BLaER1 treated with 17β-estradiol and CSF1 and Interleukin-3, amounts not matched to agents 10 nM and 100 nM (cell line): ENCODE measurements around the gene HLA-B.
"Not testable (repeated sequence)": the region's sequence is repeated elsewhere in the genome, so short reads cannot be mapped to it uniquely, and the experiment has no call there.

Experiments
- H3K27ac ChIP-seq, 11 experiments: shearing (Covaris generic); formaldehyde crosslinking; 2 replicates each; pipeline ENCODE4 v1.8.1; 2022
- H3K27me3 ChIP-seq, 11 experiments: shearing (Covaris generic); formaldehyde crosslinking; 2 replicates each; pipeline ENCODE4 v1.8.1; 2022
- H3K36me3 ChIP-seq, 11 experiments: shearing (Covaris generic); formaldehyde crosslinking; 2 replicates each; pipeline ENCODE4 v1.8.1; 2022
- H3K4me1 ChIP-seq, 10 experiments: shearing (Covaris generic); formaldehyde crosslinking; 2 replicates each; pipeline ENCODE4 v1.8.1; 2022
- H3K4me2 ChIP-seq, 11 experiments: shearing (Covaris generic); formaldehyde crosslinking; 2 replicates each; pipeline ENCODE4 v1.8.1; 2022
- H3K4me3 ChIP-seq, 10 experiments: shearing (Covaris generic); formaldehyde crosslinking; 2 replicates each; pipeline ENCODE4 v1.8.1; 2022
- H3K9ac ChIP-seq, 11 experiments: shearing (Covaris generic); formaldehyde crosslinking; 2 replicates each; pipeline ENCODE4 v1.8.1; 2022
- H3K9me3 ChIP-seq, 11 experiments: shearing (Covaris generic); formaldehyde crosslinking; replicated peaks in 1 of 11; 2 replicates each; pipeline ENCODE4 v1.8.1; 2022
- H4K20me1 ChIP-seq, 11 experiments: shearing (Covaris generic); formaldehyde crosslinking; 2 replicates each; pipeline ENCODE4 v1.8.1; 2022
- Cebpa-rat ChIP-seq, 11 experiments: shearing (Covaris generic); IDR thresholded peaks; 2 replicates each; pipeline ENCODE4 v1.8.1; 2022

The HLA-B gene

GRCh38 chr6:31356946-31357466 is at the start of gene HLA-B:
TSS of gene HLA-B (minus strand) at chr6:31357179. CDS start at chr6:31357158, 21 bp downstream.
- peaks cover 35 to 41% (median 38%) of the 10 kb centered on the region in 11 experiments for H4K20me1 ChIP-seq
- no peaks in the 10 kb centered on the region for H3K9me3 ChIP-seq
- peak within 1 kb of the TSS; percentile 94 to 99 (median 98) for H3K4me2 ChIP-seq
- peaks cover 23 to 29% (median 25%) of the 10 kb centered on the region in 11 experiments for H3K36me3 ChIP-seq
- peaks cover 22 to 35% (median 28%) of the 10 kb centered on the region in 10 experiments for H3K4me1 ChIP-seq
- H3K27ac ChIP-seq: peak within 1 kb of the TSS; percentile 85 to 96 (median 91)
- H3K4me3 ChIP-seq: peak within 1 kb of the TSS; percentile 74 to 89 (median 81)
- H3K27me3 ChIP-seq: peaks cover 0 to 6% (median 0%) of the 10 kb centered on the region in 11 experiments; a peak in 1 of 22 replicates
- H3K9ac ChIP-seq: peak within 1 kb of the TSS; percentile 91 to 97 (median 94)
- no peak for TF ChIP-seq Cebpa-rat (IDR thresholded peaks at IDR 0.05)

DNA sequence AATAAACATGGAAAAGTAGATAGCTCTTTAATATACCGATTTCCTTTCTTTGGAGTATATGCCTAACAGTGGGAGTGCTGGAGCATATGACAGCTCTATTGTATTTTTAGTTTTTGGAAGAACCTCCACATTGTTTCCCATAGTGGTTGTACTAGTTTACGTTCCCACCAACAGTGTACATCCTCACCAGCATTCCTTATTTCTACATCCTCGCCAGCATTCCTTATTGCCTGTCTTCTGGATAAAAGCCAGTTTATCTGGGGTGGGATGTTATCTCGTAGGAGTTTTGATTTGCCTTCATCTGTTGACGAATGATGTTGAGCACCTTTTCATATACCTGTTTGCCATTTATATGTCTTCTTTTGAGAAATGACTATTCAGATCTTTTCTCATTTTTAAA is 49.0 kb upstream of the HLA-B start:
- H3K4me2 ChIP-seq: peak overlapping the region in 4 of 11 experiments; percentile 3 to 32 (median 18); a peak in 2 of 22 replicates
- H4K20me1 ChIP-seq: peaks cover 67 to 85% (median 80%) of the 10 kb centered on the region in 11 experiments; a peak in 21 of 22 replicates
- H3K36me3 ChIP-seq: peaks cover 11 to 30% (median 17%) of the 10 kb centered on the region in 11 experiments
- no peaks in the 10 kb centered on the region for H3K27me3 ChIP-seq
- no peak for TF ChIP-seq Cebpa-rat (IDR thresholded peaks at IDR 0.05)
- peaks cover 47 to 66% (median 60%) of the 10 kb centered on the region in 10 experiments for H3K4me1 ChIP-seq
- peaks cover 0 to 5% (median 0%) of the 10 kb centered on the region in 11 experiments; a peak in 1 of 22 replicates for H3K9me3 ChIP-seq
- no peak overlapping the region for H3K27ac ChIP-seq
- no peak overlapping the region for H3K4me3 ChIP-seq
- no peak overlapping the region for H3K9ac ChIP-seq

- Histone ChIP-seq H3K4me3 (peak overlapping the region; percentile 59 to 90 (median 80)), H3K27ac (peak overlapping the region in 10 of 11 experiments; percentile 18 to 92 (median 54); a peak in 18 of 22 replicates), H3K4me1 (peaks cover 49 to 64% (median 54%) of the 10 kb centered on the region in 10 experiments), H3K36me3 (peaks cover 0 to 16% (median 7%) of the 10 kb centered on the region in 11 experiments; a peak in 8 of 22 replicates), H3K9ac (peak overlapping the region; percentile 63 to 92 (median 80)), H4K20me1 (peaks cover 48 to 65% (median 60%) of the 10 kb centered on the region in 11 experiments; a peak in 21 of 22 replicates), H3K4me2 (peak overlapping the region; percentile 94 to 99 (median 98))
- H3K9me3 ChIP-seq, H3K27me3 ChIP-seq: not testable (repeated sequence)
These were observed 47.0 kb upstream of the HLA-B start for GRCh38 chr6:31404061-31404364.

DNA sequence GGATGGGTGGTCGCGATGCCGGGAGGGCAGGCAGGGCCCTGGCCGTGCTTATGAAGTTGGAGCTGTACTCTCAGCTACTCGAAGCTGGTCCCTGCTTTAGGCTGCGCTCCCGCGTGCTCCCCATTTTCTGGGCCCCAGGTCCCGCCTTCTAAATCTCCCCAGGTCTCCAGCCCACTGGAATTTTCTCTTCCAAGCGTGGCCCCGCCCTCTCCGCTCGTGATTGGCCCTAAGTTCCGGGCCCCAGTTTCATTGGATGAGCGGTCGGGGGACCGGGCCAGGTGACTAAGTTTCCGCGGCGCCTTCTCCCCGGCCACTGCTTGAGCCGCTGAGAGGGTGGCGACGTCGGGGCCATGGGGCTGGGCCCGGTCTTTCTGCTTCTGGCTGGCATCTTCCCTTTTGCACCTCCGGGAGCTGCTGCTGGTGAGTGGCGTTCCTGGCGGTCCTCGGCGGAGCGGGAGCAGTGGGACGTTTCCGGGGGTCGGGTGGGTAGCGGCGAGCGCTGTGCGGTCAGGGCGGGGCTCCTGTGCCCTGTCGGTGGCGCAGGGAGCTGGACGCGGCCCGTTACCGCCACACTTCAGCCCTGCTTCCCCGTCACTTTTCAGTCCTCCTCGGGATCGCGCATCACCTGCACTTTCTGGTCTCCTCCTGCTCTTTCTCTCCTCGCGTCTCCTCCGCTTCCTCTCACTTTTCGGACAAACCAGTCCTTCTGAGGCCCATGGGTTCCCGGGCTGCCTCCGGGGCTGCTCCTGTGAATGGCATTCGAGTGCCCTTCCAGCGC is 46.5 kb upstream of the HLA-B start, which contains the start of gene MICA:
MICA (plus strand) TSS at position 313 of the 778 bp plus-strand sequence; CDS start at position 351, 38 bp downstream.
- TF ChIP-seq Cebpa-rat (IDR thresholded peaks at IDR 0.05): no peak
- Histone ChIP-seq H3K27me3 (no peaks in the 10 kb centered on the region), H4K20me1 (peaks cover 43 to 60% (median 54%) of the 10 kb centered on the region in 11 experiments; a peak in 21 of 22 replicates), H3K4me1 (peaks cover 49 to 64% (median 54%) of the 10 kb centered on the region in 10 experiments), H3K27ac (peak within 1 kb of the TSS in 10 of 11 experiments; percentile 18 to 92 (median 54); a peak in 19 of 22 replicates), H3K36me3 (peaks cover 0 to 16% (median 6%) of the 10 kb centered on the region in 11 experiments; a peak in 8 of 22 replicates), H3K9ac (peak within 1 kb of the TSS; percentile 63 to 92 (median 80)), H3K9me3 (peaks cover 0 to 5% (median 0%) of the 10 kb centered on the region in 11 experiments; a peak in 1 of 22 replicates), H3K4me3 (peak within 1 kb of the TSS; percentile 59 to 90 (median 80)), H3K4me2 (peak within 1 kb of the TSS; percentile 94 to 99 (median 98))

DNA sequence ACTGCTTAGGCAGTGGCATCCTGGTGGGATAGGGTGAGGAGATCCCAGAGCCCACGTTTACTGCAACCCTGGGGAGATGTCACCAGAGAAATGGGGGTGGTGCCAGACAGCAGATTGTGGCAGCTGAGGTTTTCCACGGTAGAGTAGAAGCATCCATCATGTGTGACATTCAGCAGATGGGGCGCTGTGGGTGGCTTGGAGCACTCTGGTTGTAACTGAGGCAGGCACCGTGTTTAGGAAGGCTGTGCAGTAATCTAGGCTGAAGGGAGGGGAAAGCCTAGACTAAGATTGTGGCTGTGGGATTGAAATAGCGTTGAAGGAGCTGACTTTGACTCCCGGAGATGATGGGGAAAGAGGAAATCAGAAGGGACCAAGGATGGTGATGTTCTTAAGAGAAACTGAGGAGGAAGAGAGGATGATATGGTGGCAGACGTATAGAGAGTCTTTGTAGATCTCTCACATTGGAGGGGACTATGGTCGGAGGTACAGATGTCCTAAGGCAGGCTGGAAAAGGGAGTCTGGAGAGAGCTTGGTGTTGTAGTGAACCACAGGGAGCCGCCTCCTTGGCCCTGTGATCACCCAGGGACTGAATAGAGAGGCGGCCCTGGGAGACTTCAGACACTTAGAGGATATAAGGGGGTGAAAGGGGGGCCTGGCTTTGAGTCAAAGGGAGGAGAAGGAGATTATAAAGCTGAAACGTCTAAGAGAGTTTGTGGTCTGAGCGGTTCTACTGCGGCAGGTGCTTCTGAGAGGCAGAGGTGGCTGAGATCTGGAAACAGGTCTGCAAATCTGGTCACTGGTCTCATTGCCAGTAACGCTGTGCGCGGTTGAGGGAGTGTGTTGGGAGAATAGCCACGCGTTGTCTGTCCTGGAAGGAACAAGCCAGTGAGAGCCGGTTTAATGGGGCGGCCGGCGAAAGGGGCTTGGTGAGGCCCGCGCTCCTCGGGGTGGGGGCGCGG is 45.6 kb upstream of the HLA-B start:
- H3K9ac ChIP-seq: peak overlapping the region; percentile 63 to 92 (median 80); a peak in 21 of 22 replicates
- H3K9me3 ChIP-seq: peaks cover 0 to 5% (median 0%) of the 10 kb centered on the region in 11 experiments; a peak in 1 of 22 replicates
- peaks cover 0 to 16% (median 6%) of the 10 kb centered on the region in 11 experiments; a peak in 8 of 22 replicates for H3K36me3 ChIP-seq
- H3K4me1 ChIP-seq: peaks cover 52 to 64% (median 55%) of the 10 kb centered on the region in 10 experiments
- peaks cover 37 to 60% (median 46%) of the 10 kb centered on the region in 11 experiments; a peak in 21 of 22 replicates for H4K20me1 ChIP-seq
- no peaks in the 10 kb centered on the region for H3K27me3 ChIP-seq
- peak overlapping the region; percentile 59 to 90 (median 80) for H3K4me3 ChIP-seq
- H3K4me2 ChIP-seq: peak overlapping the region; percentile 94 to 99 (median 98)
- peak overlapping the region in 10 of 11 experiments; percentile 1 to 92 (median 64); a peak in 16 of 22 replicates for H3K27ac ChIP-seq
- no peak for TF ChIP-seq Cebpa-rat (IDR thresholded peaks at IDR 0.05)

GRCh38 chr6:31401403-31401802 is 44.4 kb upstream of the HLA-B start:
- Histone ChIP-seq H3K4me3 (peak overlapping the region; percentile 72 to 90 (median 80)), H3K36me3 (peaks cover 0 to 11% (median 6%) of the 10 kb centered on the region in 11 experiments; a peak in 8 of 22 replicates), H3K4me2 (peak overlapping the region; percentile 94 to 99 (median 98)), H3K4me1 (peaks cover 55 to 66% (median 60%) of the 10 kb centered on the region in 10 experiments), H3K9me3 (peaks cover 0 to under 1% (median 0%) of the 10 kb centered on the region in 11 experiments; a peak in 1 of 22 replicates), H3K9ac (peak overlapping the region; percentile 84 to 92 (median 87)), H4K20me1 (peaks cover 30 to 49% (median 37%) of the 10 kb centered on the region in 11 experiments; a peak in 20 of 22 replicates), H3K27me3 (no peaks in the 10 kb centered on the region), H3K27ac (peak overlapping the region in 10 of 11 experiments; percentile 84 to 94 (median 88); a peak in 20 of 22 replicates)
- TF ChIP-seq Cebpa-rat (IDR thresholded peaks at IDR 0.05): no peak

DNA sequence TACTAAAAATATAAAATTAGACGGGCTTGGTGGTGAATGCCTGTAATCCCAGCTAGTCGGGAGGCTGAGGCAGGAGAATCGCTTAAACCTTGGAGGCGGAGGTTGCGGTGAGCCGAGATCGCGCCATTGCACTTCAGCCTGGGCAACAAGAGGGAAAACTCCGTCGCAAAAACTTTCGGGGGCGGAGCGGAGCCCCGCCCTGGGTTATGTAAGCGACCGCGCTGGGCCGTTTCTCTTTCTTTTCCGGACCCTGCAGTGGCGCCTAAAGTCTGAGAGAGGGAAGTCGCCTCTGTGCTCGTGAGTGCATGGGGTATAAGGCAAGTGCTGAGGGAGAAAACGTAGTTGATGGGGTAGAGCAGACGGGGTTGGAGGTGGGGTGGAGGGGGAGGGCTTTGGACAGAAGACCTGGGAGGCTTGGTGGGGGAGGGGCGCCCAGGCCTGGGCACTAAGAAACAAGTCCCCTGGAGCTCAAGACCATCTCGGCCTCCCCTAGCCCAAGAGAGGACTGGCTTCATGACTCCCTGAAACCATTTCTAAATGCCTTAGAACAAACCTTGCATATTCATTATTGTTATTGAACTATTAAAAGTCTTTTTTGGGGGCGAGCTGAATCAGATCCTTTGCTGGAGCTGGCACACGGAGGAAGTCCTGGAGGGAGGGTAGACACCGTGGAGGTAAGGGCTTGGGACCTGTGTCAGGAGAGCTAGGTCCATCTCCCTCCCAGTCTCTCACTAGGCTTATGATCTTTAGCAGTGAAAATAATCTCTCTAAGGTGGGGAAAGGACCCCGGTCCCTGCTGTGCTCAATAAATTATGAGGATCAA is 43.7 kb upstream of the HLA-B start:
- H3K9ac ChIP-seq: peak overlapping the region; percentile 84 to 92 (median 87)
- H3K4me3 ChIP-seq: peak overlapping the region; percentile 72 to 90 (median 80)
- peak overlapping the region; percentile 82 to 94 (median 87) for H3K27ac ChIP-seq
- peak overlapping the region; percentile 94 to 99 (median 98) for H3K4me2 ChIP-seq
- no peaks in the 10 kb centered on the region for H3K9me3 ChIP-seq
- H3K4me1 ChIP-seq: peaks cover 55 to 68% (median 61%) of the 10 kb centered on the region in 10 experiments
- no peaks in the 10 kb centered on the region for H3K27me3 ChIP-seq
- H3K36me3 ChIP-seq: peaks cover 0 to 4% (median 2%) of the 10 kb centered on the region in 11 experiments; a peak in 7 of 22 replicates
- peaks cover 23 to 42% (median 30%) of the 10 kb centered on the region in 11 experiments; a peak in 20 of 22 replicates for H4K20me1 ChIP-seq
- TF ChIP-seq Cebpa-rat (IDR thresholded peaks at IDR 0.05): peak in 7 of 11 experiments; percentile 26 to 82 (median 63); a peak in 10 of 22 replicates
